ENCODE data around the gene CLSTN2. TPM values are rescaled to one million over a fixed set of nuclear protein-coding genes. Genes with fewer than 3 reads are reported as not detected.

The CLSTN2 gene
- total RNA-seq, 2 donors from 2014 or later, result 3.5 to 60.3 TPM

DNA sequence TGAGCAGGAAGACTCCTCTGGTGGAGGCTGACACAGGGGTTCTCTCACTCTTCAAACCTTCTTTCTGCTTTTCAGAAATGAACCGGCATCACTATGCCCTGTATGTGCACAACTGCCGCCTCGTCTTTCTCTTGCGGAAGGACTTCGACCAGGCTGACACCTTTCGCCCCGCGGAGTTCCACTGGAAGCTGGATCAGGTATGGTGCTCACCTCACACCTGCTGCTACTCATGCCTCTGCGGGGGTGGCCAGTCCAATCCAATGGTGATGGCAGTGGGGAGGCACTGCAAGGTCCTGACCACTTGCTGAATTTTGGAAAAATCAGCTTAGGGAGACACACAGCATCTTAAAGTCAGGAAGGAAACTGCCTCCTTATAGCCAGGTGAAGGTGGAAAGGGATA lies 531.5 kb downstream of the CLSTN2 start:
- WGBS, result 97% methylated on average over 9 of the region's 9 CpGs
- H3K9me3 ChIP-seq, result no peaks in the 10 kb centered on the region

DNA sequence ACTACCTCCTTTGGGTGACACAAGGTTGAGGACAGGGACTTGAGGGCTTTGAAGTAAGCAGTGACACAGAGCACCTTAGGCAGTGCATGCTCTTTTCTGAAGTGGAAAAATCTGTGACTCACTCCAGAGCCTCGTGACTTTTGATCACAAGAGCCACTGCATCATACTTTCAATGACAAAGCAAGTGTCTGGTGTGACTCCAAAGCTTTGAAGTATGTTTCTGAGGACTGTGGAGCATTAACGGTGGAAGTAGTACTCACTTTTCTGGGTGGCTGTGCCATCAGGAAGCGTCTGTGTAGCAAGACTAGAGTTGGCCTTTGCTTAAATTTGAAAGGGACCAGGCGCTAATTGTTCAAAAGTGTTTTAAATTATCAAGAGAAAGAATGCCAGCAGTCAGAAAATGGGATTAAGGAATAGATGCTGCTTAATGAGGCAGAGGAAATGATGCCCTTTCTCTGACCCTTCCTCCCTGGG lies 532.2 kb downstream of the CLSTN2 start:
- no peaks in the 10 kb centered on the region for H3K27me3 ChIP-seq (replicated peaks; ENCODE audit: insufficient read depth)
- no peaks in the 10 kb centered on the region for H3K36me3 ChIP-seq
- intact Hi-C loops (cut with DNase I), result no loop called here
- no peak for DNase-seq (ENCODE audit: low spot score)
- no peak overlapping the region for H3K4me3 ChIP-seq
- H3K9me3 ChIP-seq, result no peaks in the 10 kb centered on the region
- no peak for TF ChIP-seq POLR2A (IDR thresholded peaks at IDR 0.05)
- no peaks in the 10 kb centered on the region for H3K4me1 ChIP-seq (replicated peaks)
- no peak overlapping the region for H3K27ac ChIP-seq
- WGBS, result 79% methylated on average over 4 of the region's 4 CpGs

More for the DNA sequence above, 531.5 kb downstream of the CLSTN2 start:
- H3K27me3 ChIP-seq (replicated peaks; ENCODE audit: insufficient read depth), result no peaks in the 10 kb centered on the region
- H3K4me3 ChIP-seq, result no peak overlapping the region
- no peaks in the 10 kb centered on the region for H3K4me1 ChIP-seq (replicated peaks)
- TF ChIP-seq, protein P1, sequence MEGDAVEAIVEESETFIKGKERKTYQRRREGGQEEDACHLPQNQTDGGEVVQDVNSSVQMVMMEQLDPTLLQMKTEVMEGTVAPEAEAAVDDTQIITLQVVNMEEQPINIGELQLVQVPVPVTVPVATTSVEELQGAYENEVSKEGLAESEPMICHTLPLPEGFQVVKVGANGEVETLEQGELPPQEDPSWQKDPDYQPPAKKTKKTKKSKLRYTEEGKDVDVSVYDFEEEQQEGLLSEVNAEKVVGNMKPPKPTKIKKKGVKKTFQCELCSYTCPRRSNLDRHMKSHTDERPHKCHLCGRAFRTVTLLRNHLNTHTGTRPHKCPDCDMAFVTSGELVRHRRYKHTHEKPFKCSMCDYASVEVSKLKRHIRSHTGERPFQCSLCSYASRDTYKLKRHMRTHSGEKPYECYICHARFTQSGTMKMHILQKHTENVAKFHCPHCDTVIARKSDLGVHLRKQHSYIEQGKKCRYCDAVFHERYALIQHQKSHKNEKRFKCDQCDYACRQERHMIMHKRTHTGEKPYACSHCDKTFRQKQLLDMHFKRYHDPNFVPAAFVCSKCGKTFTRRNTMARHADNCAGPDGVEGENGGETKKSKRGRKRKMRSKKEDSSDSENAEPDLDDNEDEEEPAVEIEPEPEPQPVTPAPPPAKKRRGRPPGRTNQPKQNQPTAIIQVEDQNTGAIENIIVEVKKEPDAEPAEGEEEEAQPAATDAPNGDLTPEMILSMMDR (IDR thresholded peaks at IDR 0.05), result no peak
- no peak for TF ChIP-seq POLR2A (IDR thresholded peaks at IDR 0.05)
- TF ChIP-seq POLR2AphosphoS5 (IDR thresholded peaks at IDR 0.05), result no peak
- intact Hi-C loops (cut with DNase I), result no loop called here
- H3K36me3 ChIP-seq, result no peaks in the 10 kb centered on the region
- DNase-seq (ENCODE audit: low spot score), result no peak
- no peak overlapping the region for H3K27ac ChIP-seq

DNA sequence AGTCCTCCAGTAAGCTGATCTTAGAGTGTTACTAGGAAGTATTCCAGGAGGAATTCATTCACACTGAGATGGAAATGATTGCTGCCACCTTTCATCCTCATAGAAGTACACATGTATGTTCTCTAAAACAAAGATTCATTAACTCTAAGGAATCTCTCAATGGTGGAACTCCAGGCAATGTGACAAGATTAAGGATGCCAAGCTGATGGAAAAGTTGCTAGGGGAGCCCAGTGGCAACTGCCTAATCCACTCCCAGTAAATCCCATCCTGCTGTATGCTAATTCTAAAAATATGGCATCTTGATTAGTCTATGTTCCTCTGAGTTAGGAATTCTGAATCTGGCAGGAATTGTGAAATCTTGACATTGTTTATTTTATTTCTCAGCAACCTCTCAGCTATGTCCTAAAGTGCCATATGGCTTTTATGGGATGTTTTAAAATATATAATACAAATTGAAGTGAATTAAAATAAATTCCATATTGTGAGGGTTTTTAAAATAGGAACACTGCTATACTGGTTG lies 532.9 kb downstream of the CLSTN2 start:
- H3K27ac ChIP-seq, result no peak overlapping the region
- intact Hi-C loops (cut with DNase I), result no loop called here
- DNase-seq (ENCODE audit: low spot score), result no peak

DNA sequence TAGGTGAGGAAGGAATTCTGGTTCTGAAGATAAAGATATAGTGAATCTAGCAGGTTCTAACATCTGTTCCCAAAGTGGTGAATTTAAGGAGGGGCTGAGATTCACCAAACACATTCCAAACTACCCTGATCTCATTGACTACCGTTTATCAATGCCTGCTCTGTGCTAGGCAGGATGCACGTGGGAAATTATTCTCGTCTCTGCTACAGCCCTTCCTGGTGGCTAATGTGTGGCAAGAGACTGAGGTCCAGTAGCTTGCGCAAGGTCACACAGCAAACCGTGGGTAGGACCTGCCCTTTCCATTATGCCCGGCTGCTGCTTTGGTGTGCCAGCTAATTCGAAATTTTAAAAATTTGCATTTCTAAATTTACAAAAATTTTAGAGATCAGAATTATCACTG lies 533.4 kb downstream of the CLSTN2 start:
- Histone ChIP-seq H3K27ac (no peak overlapping the region), H3K9me3 (no peaks in the 10 kb centered on the region), H3K4me1 (replicated peaks) (no peaks in the 10 kb centered on the region), H3K36me3 (no peaks in the 10 kb centered on the region), H3K27me3 (replicated peaks; ENCODE audit: insufficient read depth) (no peaks in the 10 kb centered on the region), H3K4me3 (no peak overlapping the region)
- intact Hi-C loops (cut with DNase I), result no loop called here
- DNase-seq (ENCODE audit: low spot score), result no peak
- no peak for TF ChIP-seq POLR2AphosphoS5 (IDR thresholded peaks at IDR 0.05)
- TF ChIP-seq, protein P1 (IDR thresholded peaks at IDR 0.05), result no peak
- no peak for TF ChIP-seq POLR2A (IDR thresholded peaks at IDR 0.05)
- 78% methylated on average over 7 of the region's 7 CpGs for WGBS

More for the DNA sequence above, 532.9 kb downstream of the CLSTN2 start:
- no peaks in the 10 kb centered on the region for H3K4me1 ChIP-seq (replicated peaks)
- TF ChIP-seq POLR2AphosphoS5 (IDR thresholded peaks at IDR 0.05), result no peak
- TF ChIP-seq, protein P1 (IDR thresholded peaks at IDR 0.05), result no peak
- no peak for TF ChIP-seq POLR2A (IDR thresholded peaks at IDR 0.05)
- H3K27me3 ChIP-seq (replicated peaks; ENCODE audit: insufficient read depth), result no peaks in the 10 kb centered on the region
- no peak overlapping the region for H3K4me3 ChIP-seq
- H3K36me3 ChIP-seq, result no peaks in the 10 kb centered on the region
- no peaks in the 10 kb centered on the region for H3K9me3 ChIP-seq

DNA sequence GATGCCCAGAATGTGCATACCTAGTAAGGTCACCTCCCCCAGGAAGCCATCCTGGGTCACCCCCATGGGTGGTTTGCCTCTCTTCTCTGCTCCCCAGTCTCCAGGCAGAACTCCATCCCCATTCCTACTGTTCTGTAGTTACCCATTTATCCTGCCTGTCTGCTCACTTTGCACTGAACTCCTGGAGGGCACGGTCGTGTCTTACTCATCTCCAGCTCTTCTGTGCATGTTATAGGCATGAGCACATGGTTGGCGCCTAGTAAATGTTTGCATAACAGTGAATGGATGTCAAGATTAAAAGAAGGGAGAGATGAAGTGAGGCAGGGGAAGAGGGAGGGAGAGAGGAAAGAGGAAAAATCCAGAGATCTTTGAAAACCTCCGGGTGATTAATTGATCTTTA lies 534.5 kb downstream of the CLSTN2 start:
- TF ChIP-seq, protein P1 (IDR thresholded peaks at IDR 0.05), result no peak
- TF ChIP-seq POLR2AphosphoS5 (IDR thresholded peaks at IDR 0.05), result no peak
- no peak for TF ChIP-seq POLR2A (IDR thresholded peaks at IDR 0.05)
- no peaks in the 10 kb centered on the region for H3K4me1 ChIP-seq (replicated peaks)
- no peak overlapping the region for H3K4me3 ChIP-seq
- DNase-seq (ENCODE audit: low spot score), result no peak
- 59% methylated on average over 4 of the region's 4 CpGs for WGBS
- no peaks in the 10 kb centered on the region for H3K9me3 ChIP-seq
- no peaks in the 10 kb centered on the region for H3K27me3 ChIP-seq (replicated peaks; ENCODE audit: insufficient read depth)
- intact Hi-C loops (cut with DNase I), result no loop called here
- H3K27ac ChIP-seq, result no peak overlapping the region
- no peaks in the 10 kb centered on the region for H3K36me3 ChIP-seq

Data from prostate gland (tissue), 2 donors.